NCI-H1417 (cell line): ENCODE measurements around the gene KIAA1210.
"Not testable (repeated sequence)": the region's sequence is repeated elsewhere in the genome, so short reads cannot be mapped to it uniquely, and the experiment has no call there.

Source experiments
- DNase-seq, 3 experiments: peaks; one replicate each; lab custom pipeline; 2025; lab: John Stamatoyannopoulos, UW

Gene KIAA1210

DNA sequence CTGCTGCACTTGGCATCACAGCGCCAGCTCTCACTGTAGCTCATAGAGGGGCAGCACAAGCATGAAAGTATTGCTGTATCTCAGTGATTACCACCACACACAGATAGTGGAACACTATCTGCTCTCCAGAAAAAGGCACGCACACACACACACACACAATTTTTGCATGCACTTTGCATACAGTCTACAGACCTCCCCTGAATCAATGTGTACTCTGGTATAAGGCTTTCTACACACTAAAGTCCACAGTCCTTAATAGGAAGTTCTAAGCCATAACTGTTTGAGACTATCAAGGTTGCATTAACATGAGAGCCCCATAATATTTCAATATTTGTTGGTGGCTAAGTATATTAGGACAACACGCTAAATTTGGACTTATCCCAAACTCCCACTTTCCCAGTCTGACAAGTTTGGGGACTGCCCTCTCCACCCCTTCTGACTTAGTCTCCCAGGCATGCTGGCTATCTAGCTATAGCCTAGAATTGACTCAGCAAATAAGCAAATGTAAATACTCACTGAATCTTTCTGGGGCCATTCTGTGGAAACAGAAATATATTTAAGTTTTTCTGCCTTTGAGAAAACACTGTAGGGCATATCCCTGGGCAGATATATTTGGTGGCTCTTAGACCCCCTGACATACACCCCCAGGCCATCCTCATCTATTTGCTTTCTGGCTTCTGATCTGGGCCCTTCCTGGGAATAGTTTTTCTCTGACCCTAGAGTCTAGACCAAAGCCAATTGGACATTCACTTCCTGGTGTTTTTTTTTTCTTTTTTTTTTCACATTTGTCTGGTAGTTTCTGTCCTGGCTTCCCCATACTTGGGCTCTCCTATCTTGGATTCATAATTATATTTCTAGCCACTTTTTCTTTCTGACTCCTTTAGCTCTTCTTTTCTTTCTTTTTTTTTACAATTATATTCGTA, 91.2 kb downstream of the KIAA1210 start:
- DNase-seq, result no peak

- no peak for DNase-seq
These were observed 96.6 kb downstream of the KIAA1210 start for GRCh38 chrX:119030990-119031389.

- not testable (repeated sequence) for DNase-seq
These were observed 98.0 kb downstream of the KIAA1210 start for GRCh38 chrX:119029656-119030055.

DNA sequence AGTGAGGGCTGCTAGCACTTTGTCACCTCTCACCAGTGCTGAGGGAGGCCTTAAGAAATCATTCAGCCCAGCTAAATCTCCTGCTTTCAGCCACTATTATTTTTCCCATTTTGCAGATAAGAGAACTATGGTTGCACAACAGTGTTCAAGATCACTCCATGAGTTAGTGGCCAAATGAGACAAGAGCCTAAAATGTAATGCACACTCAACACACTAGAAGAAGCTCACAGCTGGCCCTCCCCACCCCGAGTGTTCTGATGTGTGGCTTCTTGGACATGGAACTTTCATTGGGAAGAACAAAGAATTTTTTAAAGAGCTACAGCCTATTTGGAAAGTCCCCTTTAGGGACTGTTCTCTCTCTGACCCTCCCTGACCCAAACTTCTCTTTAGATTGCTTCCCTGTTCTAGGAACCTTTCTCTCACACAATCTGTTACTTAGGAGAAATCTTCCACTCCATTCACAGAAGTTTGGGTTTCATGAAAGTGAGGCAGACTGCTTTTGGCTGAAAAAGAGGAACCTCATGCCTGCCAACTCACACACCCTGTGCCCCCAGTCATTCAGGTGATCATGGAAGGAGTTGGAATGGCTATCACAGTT, 98.8 kb downstream of the KIAA1210 start:
- no peak for DNase-seq
